ENCODE measurements around the gene GABRR2. TPM values are rescaled to one million over a fixed set of nuclear protein-coding genes. Genes with fewer than 3 reads are reported as not detected.

The GABRR2 gene
- total RNA-seq, 1 donor from 2014 or later, result not detected

DNA sequence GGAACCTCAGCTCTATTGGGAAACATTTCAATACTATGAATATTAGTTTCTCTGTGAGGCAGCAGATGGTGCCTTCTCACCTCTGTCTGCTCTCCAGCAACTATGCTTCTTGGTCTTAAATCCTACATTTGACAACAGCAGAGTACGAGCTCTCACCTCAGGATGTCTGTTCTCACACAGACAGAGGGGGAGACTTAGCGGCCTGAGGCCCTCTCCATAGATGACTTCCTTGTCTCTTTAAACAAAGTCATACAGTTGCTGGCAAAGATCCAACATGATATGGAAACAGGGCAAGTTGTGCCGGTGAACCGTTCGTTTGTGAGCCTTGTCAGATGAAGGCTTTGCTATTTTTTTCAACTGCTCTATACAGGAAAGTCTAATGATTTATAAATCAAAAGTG, 54.3 kb downstream of the GABRR2 start:
- Histone ChIP-seq H3K4me3 (no peak overlapping the region), H3K9ac (no peak overlapping the region), H3K4me1 (no peaks in the 10 kb centered on the region), H3K27me3 (no peaks in the 10 kb centered on the region), H3K9me3 (ENCODE audit: low read depth) (no peaks in the 10 kb centered on the region), H3K4me2 (no peak overlapping the region), H2AFZ (replicated peaks) (no peak overlapping the region), H3K27ac (no peak overlapping the region), H3F3A (ENCODE audit: low read depth) (no peaks in the 10 kb centered on the region), H3K36me3 (no peaks in the 10 kb centered on the region), H3K79me2 (ENCODE audit: low read depth) (no peaks in the 10 kb centered on the region), H4K20me1 (ENCODE audit: low read depth) (no peaks in the 10 kb centered on the region)
- DNase-seq (ENCODE audit: low spot score), result no peak
- Mint-ChIP-seq H3K36me3 (no peaks in the 10 kb centered on the region), H3K4me1 (peaks cover 3% of the 10 kb centered on the region), H3K4me3 (no peak overlapping the region), H3K9me3 (peaks cover 2% of the 10 kb centered on the region), H3K27me3 (ENCODE audit: insufficient read depth, low read depth) (no peaks in the 10 kb centered on the region), H3K27ac (no peak overlapping the region)
- TF ChIP-seq CTCF (IDR thresholded peaks at IDR 0.05) (no peak), EZH2 (IDR thresholded peaks at IDR 0.05) (no peak), EZH2phosphoT487 (IDR thresholded peaks at IDR 0.05) (no peak)

GRCh38 chr6:89260310-89260709, 54.8 kb downstream of the GABRR2 start:
- Histone ChIP-seq H3K9ac (no peak overlapping the region), H3K79me2 (ENCODE audit: low read depth) (no peaks in the 10 kb centered on the region), H3K4me3 (no peak overlapping the region), H3K36me3 (no peaks in the 10 kb centered on the region), H3K27ac (no peak overlapping the region), H3K27me3 (no peaks in the 10 kb centered on the region), H3K9me3 (ENCODE audit: low read depth) (no peaks in the 10 kb centered on the region), H4K20me1 (ENCODE audit: low read depth) (no peaks in the 10 kb centered on the region), H3K4me2 (no peak overlapping the region), H3F3A (ENCODE audit: low read depth) (no peaks in the 10 kb centered on the region), H3K4me1 (no peaks in the 10 kb centered on the region), H2AFZ (replicated peaks) (no peak overlapping the region)
- Mint-ChIP-seq H3K36me3 (no peaks in the 10 kb centered on the region), H3K4me1 (peaks cover 3% of the 10 kb centered on the region), H3K27ac (no peak overlapping the region), H3K9me3 (peaks cover 2% of the 10 kb centered on the region), H3K4me3 (no peak overlapping the region), H3K27me3 (ENCODE audit: insufficient read depth, low read depth) (no peaks in the 10 kb centered on the region)
- DNase-seq (ENCODE audit: low spot score), result no peak
- TF ChIP-seq CTCF (IDR thresholded peaks at IDR 0.05) (no peak), EZH2phosphoT487 (IDR thresholded peaks at IDR 0.05) (no peak), EZH2 (IDR thresholded peaks at IDR 0.05) (no peak)

GRCh38 chr6:89258912-89259311, 56.2 kb downstream of the GABRR2 start:
- Histone ChIP-seq H4K20me1 (ENCODE audit: low read depth) (no peaks in the 10 kb centered on the region), H3K9ac (no peak overlapping the region), H3K27me3 (no peaks in the 10 kb centered on the region), H3K4me2 (no peak overlapping the region), H3K4me3 (no peak overlapping the region), H3K79me2 (ENCODE audit: low read depth) (no peaks in the 10 kb centered on the region), H3K36me3 (no peaks in the 10 kb centered on the region), H3K4me1 (no peaks in the 10 kb centered on the region), H3K9me3 (ENCODE audit: low read depth) (no peaks in the 10 kb centered on the region), H3K27ac (no peak overlapping the region), H2AFZ (replicated peaks) (no peak overlapping the region), H3F3A (ENCODE audit: low read depth) (no peaks in the 10 kb centered on the region)
- no peak for DNase-seq (ENCODE audit: low spot score)
- peaks cover 3% of the 10 kb centered on the region for H3K4me1 Mint-ChIP-seq
- H3K36me3 Mint-ChIP-seq, result no peaks in the 10 kb centered on the region
- no peaks in the 10 kb centered on the region for H3K27me3 Mint-ChIP-seq (ENCODE audit: insufficient read depth, low read depth)
- no peak overlapping the region for H3K27ac Mint-ChIP-seq
- no peak for TF ChIP-seq EZH2phosphoT487 (IDR thresholded peaks at IDR 0.05)
- TF ChIP-seq EZH2 (IDR thresholded peaks at IDR 0.05), result no peak
- no peak for TF ChIP-seq CTCF (IDR thresholded peaks at IDR 0.05)
- H3K4me3 Mint-ChIP-seq, result no peak overlapping the region
- H3K9me3 Mint-ChIP-seq, result peaks cover 2% of the 10 kb centered on the region

Data from neural progenitor cell (in vitro differentiated cells).